ENCODE data around the gene ULBP2. TPM values are rescaled to one million over a fixed set of nuclear protein-coding genes. Genes with fewer than 3 reads are reported as not detected.
"Not testable (repeated sequence)": the region's sequence is repeated elsewhere in the genome, so short reads cannot be mapped to it uniquely, and the experiment has no call there.

Gene ULBP2
- total RNA-seq, 4 donors from 2014 or later: 2.9 to 11.1 (median 4.6) TPM

DNA sequence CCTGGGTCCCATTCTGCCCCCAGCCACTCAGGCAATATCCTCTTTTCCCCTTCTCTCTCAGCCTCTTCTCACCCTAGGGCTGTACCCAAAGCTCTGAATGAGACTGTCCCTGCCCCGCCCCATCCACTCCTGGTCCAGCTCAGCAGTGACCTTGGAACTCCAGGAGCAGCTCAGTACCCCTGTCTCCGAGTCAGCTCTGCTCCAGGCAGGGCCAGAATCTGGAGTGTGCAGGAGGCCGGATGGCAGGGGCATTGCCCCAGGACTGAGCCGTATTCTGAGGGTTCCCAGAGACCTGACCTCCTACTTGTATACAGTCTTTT lies 16.9 kb upstream of the ULBP2 start:
- no peak for DNase-seq
- H3K36me3 ChIP-seq: no peaks in the 10 kb centered on the region
- TF ChIP-seq POLR2A (IDR thresholded peaks at IDR 0.05): no peak
- TF ChIP-seq, protein P1, sequence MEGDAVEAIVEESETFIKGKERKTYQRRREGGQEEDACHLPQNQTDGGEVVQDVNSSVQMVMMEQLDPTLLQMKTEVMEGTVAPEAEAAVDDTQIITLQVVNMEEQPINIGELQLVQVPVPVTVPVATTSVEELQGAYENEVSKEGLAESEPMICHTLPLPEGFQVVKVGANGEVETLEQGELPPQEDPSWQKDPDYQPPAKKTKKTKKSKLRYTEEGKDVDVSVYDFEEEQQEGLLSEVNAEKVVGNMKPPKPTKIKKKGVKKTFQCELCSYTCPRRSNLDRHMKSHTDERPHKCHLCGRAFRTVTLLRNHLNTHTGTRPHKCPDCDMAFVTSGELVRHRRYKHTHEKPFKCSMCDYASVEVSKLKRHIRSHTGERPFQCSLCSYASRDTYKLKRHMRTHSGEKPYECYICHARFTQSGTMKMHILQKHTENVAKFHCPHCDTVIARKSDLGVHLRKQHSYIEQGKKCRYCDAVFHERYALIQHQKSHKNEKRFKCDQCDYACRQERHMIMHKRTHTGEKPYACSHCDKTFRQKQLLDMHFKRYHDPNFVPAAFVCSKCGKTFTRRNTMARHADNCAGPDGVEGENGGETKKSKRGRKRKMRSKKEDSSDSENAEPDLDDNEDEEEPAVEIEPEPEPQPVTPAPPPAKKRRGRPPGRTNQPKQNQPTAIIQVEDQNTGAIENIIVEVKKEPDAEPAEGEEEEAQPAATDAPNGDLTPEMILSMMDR (IDR thresholded peaks at IDR 0.05): no peak
- WGBS, 2 donors: 80 to 96% methylated on average over 1 to 4 of the region's 4 CpGs
- H3K4me3 ChIP-seq: no peak overlapping the region
- intact Hi-C loops (cut with DNase I): loop anchor here (5.0 kb wide), 1 partner anchor 88 kb away; no protein-coding TSS in a partner anchor
- H3K27me3 ChIP-seq: peaks cover 0 to 39% (median 4%) of the 10 kb centered on the region in 4 donors
- H3K9me3 ChIP-seq: no peaks in the 10 kb centered on the region
- H3K4me1 ChIP-seq: peaks cover 16 to 46% (median 24%) of the 10 kb centered on the region in 3 donors
- peak overlapping the region in 3 of 4 donors; percentile 77 to 85 (median 81) for H3K27ac ChIP-seq

DNA sequence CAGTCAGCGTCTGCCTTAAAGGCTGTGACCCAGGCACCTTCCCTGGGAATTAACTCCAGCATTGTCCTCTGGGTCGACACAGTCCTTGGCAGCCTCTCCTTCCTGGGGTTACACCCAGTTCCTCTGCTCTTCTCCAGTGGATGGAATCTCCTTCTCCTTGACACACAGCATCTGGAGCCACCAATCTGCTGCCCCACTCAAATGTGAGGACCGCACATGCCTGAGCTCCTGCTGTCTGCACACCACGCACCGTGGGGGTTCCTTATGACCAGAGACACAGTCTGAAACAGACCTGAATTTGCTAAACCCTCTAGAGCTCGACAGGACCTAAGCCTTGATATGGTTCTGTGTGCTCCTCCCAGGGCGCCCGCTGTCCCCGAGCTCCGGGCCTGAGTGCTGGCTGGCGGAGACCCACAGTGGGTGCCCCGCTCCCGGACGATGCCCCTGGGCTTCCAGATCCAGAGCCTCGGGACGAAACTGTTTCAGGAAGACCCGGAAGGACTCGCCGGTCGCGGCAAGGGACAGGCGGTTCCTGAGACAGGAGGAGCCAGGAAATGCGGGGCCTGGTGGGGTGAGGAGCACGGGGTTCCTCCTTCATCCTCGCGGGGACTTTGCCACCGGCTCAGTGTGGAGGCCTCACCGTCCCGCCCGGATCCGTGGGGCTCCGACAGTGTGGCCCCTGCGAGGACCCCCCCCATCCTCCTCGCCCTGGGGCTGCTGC lies 16.4 kb upstream of the ULBP2 start:
- DNase-seq: no peak
- Histone ChIP-seq H3K27ac (peak overlapping the region; percentile 42 to 85 (median 79)), H3K27me3 (peaks cover 0 to 44% (median 4%) of the 10 kb centered on the region in 4 donors), H3K36me3 (no peaks in the 10 kb centered on the region), H3K9me3 (no peaks in the 10 kb centered on the region), H3K4me1 (peaks cover 16 to 46% (median 24%) of the 10 kb centered on the region in 3 donors), H3K4me3 (peak overlapping the region; percentile 48 to 65 (median 57))
- 35 to 38% methylated on average over 2 to 5 of the region's 34 CpGs for WGBS, 2 donors
- no peak for TF ChIP-seq POLR2A (IDR thresholded peaks at IDR 0.05)
- TF ChIP-seq, protein P1 (IDR thresholded peaks at IDR 0.05): no peak
- intact Hi-C loops (cut with DNase I): no loop called here

DNA sequence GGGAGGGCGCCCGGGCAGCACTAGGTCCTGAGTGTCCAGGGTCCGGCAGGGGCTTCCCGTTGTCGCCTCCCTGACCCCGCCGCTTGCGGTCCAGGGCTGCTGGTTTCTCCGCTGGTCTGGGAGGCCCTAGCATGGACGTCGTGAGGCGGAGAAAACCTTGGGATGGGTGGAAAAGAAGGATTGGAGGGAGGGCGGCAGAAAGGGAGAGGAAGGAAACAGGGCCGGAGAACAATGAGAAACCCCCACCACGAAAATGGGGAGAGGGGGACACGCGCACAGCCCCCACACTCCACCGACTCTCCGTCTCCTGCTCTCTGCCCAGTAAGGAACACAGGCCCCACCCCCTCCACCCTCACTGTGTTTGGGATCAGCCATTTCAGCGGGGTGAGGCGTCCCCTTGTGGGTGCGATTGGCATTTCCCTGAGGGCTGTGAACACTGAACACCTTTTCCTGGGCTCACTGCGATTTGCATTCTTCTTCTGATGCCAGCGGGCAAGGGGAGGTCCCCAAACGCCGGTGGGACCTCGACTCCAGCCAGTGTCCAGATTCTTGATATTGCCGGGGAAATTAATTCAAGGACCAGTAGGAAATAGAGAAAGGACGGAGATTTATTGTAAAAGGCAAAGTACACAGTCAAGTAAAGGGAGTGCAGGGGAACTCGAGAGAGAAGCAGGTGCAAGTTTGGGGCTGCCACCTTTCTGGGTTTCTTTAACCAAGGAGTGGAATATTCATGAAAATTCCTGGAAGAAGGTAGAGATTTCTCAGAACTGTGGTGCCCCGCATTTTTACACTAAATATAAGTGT lies 15.6 kb upstream of the ULBP2 start:
- H3K27me3 ChIP-seq: peaks cover 0 to 52% (median 4%) of the 10 kb centered on the region in 4 donors
- H3K4me1 ChIP-seq: peaks cover 16 to 46% (median 24%) of the 10 kb centered on the region in 3 donors
- 3 to 5% methylated on average over 14 to 15 of the region's 31 CpGs for WGBS, 2 donors
- no peaks in the 10 kb centered on the region for H3K9me3 ChIP-seq
- H3K27ac ChIP-seq: peak overlapping the region; percentile 42 to 85 (median 79)
- intact Hi-C loops (cut with DNase I): no loop called here
- H3K4me3 ChIP-seq: peak overlapping the region; percentile 48 to 65 (median 57)
- H3K36me3 ChIP-seq: no peaks in the 10 kb centered on the region
- TF ChIP-seq, protein P1 (IDR thresholded peaks at IDR 0.05): peak; percentile 83 to 99 (median 96)
- TF ChIP-seq POLR2A (IDR thresholded peaks at IDR 0.05): peak in 1 of 4 donors; percentile 17
- DNase-seq: peak; percentile 24

DNA sequence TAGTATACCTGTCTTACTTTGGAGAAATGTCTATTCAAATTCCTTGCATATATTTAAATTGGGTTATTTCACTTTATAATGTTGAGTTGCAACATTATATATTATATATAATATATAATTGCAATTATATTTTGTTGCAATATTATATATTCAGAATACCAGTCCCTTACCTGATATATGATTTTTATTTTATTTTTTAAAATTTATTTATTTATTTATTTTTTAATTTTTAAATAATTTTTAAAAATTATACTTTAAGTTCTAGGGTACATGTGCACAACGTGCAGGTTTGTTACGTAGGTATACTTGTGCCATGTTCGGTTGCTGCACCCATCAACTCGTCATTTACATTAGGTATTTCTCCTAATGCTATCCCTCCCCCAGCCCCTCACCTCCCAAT lies 14.8 kb upstream of the ULBP2 start:
- H3K27ac ChIP-seq; H3K9me3 ChIP-seq; DNase-seq; H3K36me3 ChIP-seq; intact Hi-C loops (cut with DNase I); H3K4me3 ChIP-seq: not testable (repeated sequence)
- peaks cover 0 to 58% (median 4%) of the 10 kb centered on the region in 4 donors for H3K27me3 ChIP-seq
- WGBS, 2 donors: 78 to 83% methylated on average over 4 of the region's 4 CpGs
- peaks cover 16 to 44% (median 24%) of the 10 kb centered on the region in 3 donors for H3K4me1 ChIP-seq

DNA sequence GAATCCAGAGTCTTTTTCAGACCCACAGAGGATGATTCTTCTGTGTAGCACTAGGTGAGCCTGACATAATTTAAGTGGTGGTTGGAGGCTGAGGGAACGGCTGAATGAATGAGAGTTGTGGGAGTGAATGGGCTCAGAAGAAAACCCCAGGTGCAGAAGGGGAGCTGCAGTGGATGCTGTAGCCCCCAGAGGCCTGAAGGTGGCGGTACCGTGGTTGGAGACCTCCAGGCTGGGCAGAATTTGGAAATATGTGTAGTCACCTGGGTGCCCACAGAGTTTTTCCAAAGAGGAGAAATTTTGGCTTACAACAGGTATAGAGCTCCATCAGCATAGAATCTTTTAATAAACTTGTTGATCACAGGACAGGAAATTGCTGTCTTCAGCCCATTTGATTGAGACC lies 12.4 kb upstream of the ULBP2 start:
- no peak for TF ChIP-seq POLR2A (IDR thresholded peaks at IDR 0.05)
- TF ChIP-seq, protein P1 (IDR thresholded peaks at IDR 0.05): peak in 1 of 6 experiments; percentile 21
- 19 to 31% methylated on average over 3 of the region's 3 CpGs for WGBS, 2 donors
- H3K27me3 ChIP-seq: peaks cover 0 to 74% (median 4%) of the 10 kb centered on the region in 4 donors
- peaks cover 9 to 23% (median 11%) of the 10 kb centered on the region in 3 donors for H3K4me1 ChIP-seq
- no peaks in the 10 kb centered on the region for H3K36me3 ChIP-seq
- DNase-seq: no peak
- H3K4me3 ChIP-seq: no peak overlapping the region
- no peak overlapping the region for H3K27ac ChIP-seq
- intact Hi-C loops (cut with DNase I): no loop called here
- H3K9me3 ChIP-seq: no peaks in the 10 kb centered on the region
